T-helper 22 cell (primary cell): ENCODE results near the gene MCM9.
A peak's percentile ranks its signal among the peaks of the same experiment; 100 is the strongest.
"Not testable (repeated sequence)": the region's sequence is repeated elsewhere in the genome, so short reads cannot be mapped to it uniquely, and the experiment has no call there.

Source experiments
- DNase-seq: peaks from one replicate; pipeline ENCODE4 v3.0.0-alpha.2; 2020; ENCODE audit warnings: low read depth

Gene MCM9

DNA sequence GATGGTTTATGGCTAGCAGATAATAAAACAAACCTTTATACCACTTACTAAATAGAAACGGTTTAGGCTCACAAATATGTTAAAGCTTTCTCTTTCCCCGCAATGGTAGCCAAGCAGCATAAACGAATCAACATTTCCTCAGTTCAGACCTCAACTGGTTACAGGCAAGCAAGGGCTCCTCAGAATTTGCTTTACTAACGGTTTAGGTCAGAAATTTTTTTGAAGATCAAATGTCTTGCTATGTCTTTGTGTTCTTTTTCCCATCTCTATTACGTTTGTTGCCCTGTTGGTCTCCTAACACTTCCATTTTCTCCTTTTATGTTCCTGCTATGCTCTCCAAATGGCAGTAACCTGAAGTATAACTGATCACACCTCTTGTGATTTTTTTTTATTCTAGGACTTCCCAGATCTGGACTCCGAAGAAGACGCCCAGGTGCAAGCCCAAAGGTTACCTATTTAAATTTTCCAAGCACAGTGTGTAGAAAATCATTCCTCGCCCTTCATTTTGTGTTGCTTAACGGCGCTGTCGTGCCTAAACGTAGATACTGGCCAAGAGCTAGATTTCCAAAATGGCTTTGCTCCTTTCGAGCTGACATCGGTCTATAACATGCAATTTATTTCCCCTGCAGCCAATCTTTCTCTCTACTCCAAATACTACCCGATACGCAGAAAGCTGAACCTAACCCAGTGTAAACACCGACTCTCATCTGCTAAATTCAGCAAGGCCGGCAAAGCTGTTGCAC is 41.7 kb downstream of the MCM9 start:
- peak; percentile 34 for DNase-seq

DNA sequence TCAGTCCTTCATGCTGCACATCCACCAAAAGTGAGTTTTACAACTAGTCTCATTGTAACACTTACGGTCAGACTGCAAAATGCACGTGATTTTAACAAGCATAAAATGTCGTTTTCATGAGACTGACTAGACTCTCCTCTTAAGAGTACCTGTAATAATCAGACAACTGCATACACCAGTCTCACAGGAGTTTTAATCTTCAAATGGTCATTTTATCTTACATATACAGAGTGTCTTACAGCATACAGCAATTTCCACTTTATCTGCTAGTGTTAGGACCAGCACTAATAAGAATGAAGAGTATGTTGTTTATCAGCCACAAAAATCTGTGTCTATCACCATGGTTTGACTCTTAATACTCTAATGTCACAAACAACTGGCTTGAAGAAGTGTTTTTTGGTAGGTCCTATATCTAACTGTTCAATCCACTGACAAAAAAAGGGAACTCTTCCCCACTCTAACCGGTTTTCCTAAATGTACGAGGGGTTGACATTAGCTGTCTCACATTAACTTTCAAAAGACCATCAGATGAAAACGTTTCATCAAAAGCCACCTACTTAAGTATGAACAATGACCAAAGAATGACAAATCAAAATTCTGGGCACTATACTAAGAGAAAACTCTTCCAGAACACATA is 42.5 kb downstream of the MCM9 start:
- no peak for DNase-seq

DNA sequence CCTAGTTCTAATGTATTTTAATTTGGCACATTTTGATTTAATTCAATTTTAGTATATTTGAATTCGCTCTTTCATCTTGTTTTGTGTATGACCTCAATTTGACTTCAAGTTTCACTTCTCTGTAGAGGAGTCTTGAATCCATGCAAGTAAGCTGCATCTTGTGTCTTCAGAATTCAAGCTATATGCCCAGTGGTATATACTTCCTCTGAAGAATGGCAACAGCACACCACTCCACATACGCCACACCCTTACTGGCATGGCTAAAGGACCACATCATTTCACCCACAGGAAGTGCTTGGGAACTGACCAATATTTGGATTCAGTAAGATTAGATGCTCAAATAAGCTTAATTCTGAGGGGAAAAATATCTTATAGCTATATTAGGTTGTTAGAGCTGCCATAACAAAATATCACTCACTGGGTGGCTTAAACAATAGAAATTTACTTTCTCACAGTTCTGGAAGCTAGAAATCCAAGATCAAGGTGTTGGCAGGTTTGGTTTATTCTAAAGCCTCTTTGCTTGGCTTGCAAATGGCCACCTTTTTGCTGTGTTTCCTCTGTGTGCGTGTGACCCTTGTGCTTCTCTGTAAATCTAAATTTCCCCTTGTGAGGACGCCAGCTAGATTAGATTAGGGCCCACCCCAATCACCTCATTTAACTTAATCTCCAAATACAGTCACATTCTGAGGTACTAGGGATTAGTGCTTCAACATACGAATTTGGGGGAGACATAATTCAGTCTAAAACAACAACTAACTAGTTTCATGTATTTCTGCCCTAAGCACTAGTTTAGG is 43.8 kb downstream of the MCM9 start:
- DNase-seq: no peak

DNA sequence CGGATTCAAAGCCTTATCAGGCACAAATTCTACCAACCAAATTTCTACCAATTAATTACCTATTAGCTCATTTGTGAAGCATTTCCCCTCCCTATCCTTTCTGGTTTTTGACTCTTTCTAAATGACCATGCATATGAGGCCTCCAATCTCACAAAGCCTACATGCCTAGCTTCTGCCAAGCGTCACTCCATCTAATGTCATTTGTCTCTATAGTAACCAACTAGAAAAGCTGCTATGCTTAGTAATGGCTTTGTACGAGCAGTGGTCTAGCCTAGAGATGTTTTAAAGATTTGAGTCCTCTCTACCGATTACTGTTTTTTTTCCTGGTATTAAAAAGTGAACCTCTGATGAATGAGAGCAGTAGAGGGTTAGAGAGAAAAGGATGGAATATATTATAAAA is 45.8 kb downstream of the MCM9 start:
- DNase-seq: no peak

DNA sequence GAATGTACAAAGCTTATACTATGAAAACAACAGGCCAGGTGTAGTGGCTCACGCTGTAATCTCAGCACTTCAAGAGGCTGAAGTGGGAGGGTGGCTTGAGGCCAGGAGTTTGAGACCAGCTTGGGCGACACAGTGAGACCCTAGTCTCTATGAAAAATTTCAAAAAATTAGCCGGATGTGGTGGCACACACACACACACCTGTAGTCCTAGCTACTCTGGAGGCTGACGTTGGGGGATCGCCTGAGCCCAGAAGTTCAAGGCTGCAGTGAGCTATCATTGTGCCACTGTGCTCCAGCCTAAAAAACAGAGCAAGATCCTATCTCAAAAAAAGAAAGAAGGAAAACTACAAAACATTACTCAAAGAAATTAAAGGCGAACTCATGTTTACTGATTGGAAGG is 48.3 kb downstream of the MCM9 start:
- DNase-seq: no peak

DNA sequence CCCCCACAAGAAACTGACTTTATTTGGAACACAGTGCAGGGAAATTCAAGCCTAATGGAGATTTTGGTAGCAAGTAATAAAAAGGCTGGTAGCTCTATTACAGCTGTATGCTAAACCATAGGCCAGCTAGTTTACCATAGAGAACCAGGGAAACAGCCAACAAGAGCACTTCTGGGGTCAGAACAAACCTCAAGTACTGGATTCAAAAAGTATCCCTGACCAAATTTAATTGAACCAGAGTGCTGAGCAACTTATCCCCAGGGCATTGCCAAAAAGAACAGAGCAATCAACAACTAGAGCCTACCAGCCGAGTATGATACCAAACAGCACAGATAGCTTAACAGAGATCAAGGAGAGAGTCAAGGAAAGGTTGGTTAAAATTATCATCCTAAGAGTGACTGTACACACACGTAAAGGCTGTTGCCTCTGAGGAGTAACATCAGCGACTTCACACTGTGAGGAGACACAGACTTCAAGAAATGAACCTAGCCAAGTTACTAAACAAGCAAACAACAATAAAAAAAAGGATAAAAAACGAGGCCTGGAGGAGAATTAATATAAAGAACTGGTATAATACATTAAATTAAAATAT is 52.5 kb downstream of the MCM9 start:
- no peak for DNase-seq

DNA sequence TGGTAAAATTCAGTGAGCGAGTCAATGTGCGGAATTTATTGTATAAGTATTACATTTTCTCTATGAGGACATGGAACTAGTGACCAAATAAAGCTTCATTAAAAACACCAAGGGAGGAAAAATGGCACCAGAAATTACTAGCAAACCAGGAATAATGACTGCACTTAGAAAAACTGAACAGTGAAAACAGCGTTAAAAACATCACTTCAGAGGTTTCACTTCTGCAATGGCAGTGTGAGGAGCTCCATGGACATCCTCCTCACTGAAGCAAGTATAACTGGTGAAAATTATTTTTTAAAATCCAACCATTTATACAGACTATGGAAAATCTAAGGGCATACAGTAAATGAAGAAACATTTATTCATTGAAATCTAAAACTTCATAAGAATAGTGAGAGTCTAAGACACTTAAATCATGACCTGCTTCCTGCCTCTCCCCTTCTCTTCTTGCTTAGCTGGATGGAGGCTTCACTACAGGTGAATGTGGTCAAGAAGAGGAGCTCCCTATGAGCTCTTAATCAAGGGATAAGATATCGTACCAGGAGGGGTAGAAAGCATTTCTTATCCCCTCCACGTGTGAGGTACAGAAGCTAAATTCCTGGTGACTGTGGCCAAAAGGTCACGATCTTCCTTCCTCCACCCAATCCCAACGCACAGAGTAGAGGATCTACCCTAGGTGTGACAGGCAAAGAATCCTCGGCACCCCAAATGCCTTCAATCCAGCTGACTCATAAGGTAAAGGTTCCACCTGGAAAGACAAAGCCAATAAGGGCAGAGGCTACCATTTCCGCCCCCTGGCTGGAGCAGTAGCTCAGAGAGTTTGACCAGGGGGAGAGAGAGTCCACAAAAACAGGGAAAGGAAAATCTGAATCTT is 53.3 kb downstream of the MCM9 start:
- DNase-seq: no peak

DNA sequence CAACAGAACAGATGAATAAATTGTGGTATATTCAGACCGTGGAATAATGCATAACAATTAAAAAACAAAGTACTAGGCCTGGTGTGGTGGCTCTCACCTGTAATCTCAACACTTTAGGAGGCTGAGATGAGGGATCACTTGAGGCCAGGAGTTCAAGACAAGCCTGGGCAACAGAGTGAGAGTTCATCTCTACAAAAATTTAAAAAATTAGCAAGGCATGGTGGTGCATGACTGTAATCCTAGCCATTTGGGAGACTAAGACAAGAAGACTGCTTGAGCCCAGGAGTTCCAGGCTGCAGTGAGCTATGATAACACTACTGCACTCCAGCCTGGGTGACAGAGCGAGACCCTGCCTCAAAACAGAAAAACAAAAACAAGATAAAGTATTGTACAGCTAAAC is 57.2 kb downstream of the MCM9 start:
- no peak for DNase-seq

DNA sequence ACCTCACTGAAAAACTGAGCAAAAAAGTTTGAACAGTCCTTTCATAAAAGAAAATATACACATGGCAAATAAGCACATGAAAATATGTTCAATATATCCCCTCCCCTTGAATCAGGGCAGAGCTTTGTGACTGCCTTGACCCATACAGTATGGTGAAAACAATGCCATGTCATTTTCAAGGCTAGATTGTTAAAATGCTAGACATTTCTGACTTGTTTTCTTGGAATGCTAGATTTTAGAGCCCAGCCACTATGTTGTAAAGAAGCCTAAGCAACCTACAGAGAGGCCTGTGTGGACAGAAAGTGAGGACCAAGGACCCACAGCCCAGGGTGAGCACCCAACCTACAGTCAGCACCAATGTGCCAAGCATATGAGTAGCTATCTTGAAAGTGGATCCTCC is 58.1 kb downstream of the MCM9 start:
- no peak for DNase-seq

DNA sequence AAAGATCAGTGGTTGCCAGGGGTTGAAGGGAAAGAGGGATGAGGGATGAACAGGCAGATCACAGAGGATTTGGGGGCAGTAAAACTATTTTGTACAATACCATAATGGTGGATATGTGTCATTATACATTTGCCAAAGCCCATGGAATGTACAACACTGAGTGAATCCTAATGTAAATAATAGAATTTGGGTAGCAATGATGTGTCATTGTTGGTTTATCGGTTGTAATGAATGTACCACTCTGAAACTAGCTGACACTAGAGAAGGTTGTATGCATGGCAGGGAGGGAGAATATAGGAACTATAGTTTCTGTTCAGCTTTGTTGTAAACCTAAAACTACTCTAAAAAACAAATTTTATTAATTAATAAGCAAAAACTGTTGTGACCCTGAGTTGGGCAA is 58.8 kb downstream of the MCM9 start:
- no peak for DNase-seq

DNA sequence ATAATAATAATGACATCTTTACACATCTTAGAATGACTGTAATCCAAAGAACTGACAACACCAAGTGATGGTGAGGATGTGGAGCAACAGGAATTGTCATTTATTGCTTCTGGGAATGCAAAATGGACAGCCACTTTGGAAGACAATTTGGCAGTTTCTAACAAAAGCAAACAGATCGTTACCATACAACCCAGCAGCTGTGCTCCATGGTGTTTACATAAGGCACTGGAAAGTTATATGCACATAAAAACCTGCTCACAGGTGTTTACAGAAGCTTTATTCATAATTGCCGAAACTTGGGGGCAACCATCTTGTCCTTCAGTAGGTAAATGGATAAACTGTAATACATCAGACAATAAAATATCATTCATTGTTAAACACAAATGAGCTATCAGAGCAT is 59.3 kb downstream of the MCM9 start:
- DNase-seq: no peak

DNA sequence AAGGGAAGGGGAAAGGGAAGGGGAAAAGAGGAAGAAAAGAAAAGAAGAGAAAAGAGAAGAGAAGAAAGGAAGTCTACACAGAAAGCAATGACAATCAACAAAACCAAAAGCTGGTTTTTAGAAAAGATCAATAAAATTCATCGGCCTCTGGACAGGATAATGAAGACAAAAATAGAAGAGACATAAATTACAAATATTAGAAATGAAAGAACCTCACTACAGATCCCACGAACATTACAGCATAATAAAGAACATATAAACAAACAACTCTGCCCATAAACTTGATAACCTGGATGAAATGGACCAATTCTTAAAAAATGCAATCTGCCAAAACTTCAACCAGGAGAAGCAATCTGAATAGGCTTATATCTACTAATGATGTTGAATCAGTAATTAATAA is 61.7 kb downstream of the MCM9 start:
- DNase-seq: no peak

DNA sequence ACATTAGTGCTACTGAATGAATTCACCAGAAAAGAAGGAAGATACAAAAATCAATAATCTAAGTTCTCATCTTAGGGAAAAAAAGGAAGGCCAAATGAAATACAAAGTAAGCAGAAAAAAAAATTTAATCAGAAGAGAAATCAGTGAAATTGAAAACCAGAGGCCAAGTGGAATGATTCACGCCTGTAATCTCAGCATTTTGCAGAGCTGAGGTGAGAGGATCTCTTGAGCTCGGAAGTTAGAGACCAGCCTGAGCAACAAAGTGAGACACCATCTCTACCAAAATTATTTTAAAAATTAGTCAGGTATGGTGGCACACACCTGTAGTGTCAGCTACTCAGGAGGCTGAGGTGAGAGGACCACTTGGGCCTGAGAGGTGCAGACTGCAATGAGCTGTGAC is 62.2 kb downstream of the MCM9 start:
- no peak for DNase-seq

DNA sequence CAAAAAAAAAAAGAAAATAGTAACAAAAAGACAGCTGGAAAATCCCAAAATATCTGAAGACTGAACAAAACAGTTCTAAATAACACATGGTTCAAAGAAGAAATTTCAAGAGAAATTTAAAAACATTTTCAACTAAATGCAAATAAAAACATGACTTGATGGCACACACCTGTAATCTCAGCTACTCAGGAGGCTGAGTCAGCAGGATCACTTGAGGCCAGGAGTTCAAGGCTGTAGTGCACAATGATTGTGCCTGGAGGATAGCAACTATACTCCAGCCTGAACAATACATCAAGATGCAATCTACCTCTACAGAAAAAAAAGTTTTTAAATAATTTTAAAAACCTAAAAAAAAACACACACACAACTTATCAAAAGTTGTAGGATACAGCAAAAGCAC is 62.6 kb downstream of the MCM9 start:
- DNase-seq: no peak

DNA sequence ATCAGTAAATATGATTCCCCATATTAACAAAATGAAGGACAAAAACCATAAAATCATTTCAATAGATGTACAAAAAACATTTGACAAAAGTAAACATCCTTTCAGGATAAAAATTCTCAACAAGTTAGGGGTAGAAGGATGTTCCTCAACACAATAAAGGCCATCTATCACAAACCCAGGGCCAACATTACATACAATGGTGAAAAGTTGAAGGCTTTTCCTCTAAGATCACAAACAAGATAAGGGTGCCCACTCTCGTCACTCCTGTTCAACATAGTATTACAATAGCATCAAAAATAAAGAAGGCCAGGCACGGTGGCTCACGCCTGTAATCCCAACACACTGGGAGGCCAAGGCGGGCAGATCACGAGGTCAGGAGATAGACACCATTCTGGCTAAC is 63.6 kb downstream of the MCM9 start:
- no peak for DNase-seq

DNA sequence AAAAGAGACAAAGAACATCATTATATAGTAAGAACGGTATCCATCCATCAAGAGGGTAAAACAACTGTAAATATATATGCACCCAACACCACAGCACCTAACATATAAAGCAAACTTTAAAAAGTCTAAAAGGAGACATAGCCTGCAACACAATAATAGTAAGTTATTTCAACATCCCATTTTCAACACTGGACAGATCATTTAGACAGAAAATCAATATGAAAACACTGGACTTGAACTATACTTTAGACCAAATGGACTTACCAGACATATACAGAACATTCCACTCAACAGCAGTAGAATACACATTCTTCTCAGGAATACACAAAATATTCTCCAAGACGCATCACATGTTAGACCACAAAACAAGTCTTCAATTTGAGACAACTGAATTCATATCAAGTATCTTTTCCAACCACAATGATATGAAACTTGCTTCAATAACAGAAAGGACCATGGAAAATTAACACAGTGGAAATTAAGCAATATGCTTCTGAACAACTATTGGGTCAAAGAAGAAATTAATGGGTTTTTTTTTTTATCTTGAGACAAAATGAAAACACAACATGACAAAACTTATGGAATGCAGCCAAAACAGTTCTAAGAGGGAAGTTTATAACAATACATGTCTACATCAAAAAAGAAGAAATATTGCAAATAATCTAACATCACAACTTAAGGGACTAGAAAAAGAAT is 64.9 kb downstream of the MCM9 start:
- no peak for DNase-seq

DNA sequence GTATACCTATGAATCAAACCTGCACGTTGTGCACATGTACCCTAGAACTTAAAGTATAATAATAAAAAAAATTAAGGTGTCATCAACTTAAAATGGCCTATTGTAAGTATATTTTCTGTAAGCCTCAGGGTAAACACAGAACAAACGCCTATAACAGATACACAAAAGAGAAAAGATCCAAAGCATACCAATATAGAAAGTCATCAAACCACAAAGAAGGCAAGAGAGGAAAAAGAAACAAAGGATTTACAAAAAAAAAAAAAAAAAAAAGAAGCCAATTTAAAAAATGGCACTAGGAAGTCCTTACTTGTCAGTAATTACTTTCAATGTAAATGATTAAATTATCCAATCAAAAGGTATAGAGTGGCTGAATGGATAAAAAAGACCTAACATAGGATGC is 65.6 kb downstream of the MCM9 start:
- no peak for DNase-seq

DNA sequence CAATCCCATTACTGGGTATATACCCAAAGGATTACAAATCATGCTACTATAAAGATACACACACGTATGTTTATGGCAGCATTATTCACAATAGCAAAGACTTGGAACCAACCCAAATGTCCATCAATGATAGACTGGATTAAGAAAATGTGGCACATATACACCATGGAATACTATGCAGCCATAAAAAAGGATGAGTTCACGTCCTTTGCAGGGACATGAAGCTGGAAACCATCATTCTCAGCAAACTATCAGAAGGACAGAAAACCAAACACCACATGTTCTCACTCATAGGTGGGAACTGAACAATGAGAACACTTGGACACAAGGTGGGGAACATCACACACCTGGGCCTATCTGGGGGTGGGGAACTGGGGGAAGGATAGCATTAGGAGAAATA is 66.1 kb downstream of the MCM9 start:
- not testable (repeated sequence) for DNase-seq

DNA sequence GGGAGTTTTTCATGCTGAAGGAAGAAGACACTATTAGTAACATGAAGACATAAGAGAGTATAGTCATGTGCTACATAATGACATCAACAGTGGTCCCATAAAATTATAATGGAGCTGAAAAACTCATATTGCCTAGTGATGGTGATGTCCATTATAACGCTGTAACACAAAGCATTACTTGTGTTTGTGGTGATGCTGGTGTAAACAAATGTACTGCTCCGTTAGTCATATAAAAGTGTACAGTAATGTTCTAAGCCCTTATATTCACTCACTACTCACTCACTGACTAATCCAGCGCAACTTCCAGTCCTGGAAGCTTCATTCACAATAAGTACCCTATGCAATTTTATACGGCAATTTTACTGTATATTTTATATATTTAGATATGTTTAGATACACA is 67.8 kb downstream of the MCM9 start:
- DNase-seq: no peak

DNA sequence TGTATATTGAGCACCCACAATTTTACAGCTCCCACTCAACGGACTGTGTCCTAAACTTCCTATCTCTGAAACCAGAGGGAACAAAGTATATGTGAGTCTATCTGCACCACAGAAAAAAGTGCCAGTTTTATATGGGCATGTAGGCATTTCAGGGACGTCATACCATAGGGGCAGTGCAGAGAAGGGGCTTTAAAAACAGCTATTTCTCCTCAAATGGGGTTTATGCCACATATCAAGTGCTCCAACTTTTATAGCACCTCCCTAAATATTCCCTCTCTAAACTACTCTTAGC is 69.9 kb downstream of the MCM9 start:
- no peak for DNase-seq

DNA sequence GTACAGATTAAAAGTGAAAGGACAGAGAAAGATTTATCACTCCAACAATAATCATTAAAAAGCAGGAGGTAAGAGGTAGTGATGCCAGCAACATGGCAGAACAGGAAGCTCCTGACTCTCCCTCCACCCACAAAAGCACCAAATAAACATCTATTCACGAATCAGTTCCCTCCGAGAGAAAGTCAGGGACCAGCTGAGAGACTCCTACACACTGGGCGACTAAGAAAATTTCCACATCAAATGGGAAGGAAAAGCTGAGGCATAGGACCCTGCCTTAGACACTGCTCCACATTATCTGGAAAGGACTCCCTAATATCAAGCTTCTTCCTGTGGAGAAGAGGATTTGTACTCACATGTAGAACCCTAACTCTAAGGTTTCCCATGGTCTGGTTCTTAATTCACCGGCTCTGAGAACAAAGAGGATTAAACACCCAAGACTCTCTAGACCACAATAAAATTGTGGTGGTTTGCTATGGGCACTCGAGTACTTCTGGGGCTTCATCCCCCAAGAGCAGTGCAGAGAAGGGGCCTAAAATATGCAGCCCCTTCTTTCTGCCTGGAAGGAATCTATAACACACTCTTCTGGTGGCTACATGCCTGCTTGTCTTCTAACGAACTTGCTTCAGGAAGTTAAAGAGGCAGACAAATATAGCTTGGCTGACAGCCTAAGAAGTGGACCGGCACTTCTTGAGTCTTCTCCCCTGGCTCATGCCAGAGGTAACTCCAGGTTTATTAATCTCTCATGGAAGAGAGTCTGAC is 70.4 kb downstream of the MCM9 start:
- no peak for DNase-seq
